ENCODE data around the gene XRCC4.
A peak's percentile ranks its signal among the peaks of the same experiment; 100 is the strongest.

The XRCC4 gene

GRCh38 chr5:83388608-83389007, 311.3 kb downstream of the XRCC4 start:
- Histone ChIP-seq H3K56ac (ENCODE audit: low read length) (no peak overlapping the region), H3K18ac (ENCODE audit: low read length) (no peak overlapping the region), H4K8ac (ENCODE audit: low read depth, low read length) (no peak overlapping the region), H2BK5ac (ENCODE audit: low read length) (no peak overlapping the region), H3K4me2 (ENCODE audit: low read length) (no peak overlapping the region), H4K5ac (ENCODE audit: low read length) (peak overlapping the region; percentile 64), H3K23ac (ENCODE audit: low read length) (no peak overlapping the region), H3K4me3 (ENCODE audit: low read length) (no peak overlapping the region), H2BK120ac (ENCODE audit: low read depth, low read length) (no peak overlapping the region), H2AK5ac (ENCODE audit: low read length) (no peak overlapping the region), H3K4ac (ENCODE audit: low read depth, low read length) (no peak overlapping the region), H3K27ac (ENCODE audit: low read depth, low read length) (no peak overlapping the region), H3K79me2 (ENCODE audit: control insufficient read depth, insufficient read depth, low read length) (no peaks in the 10 kb centered on the region), H2BK15ac (replicated peaks; ENCODE audit: low read depth) (no peak overlapping the region), H3K9ac (ENCODE audit: low read length) (no peak overlapping the region), H3K36me3 (ENCODE audit: control insufficient read depth, insufficient read depth, low read length) (no peaks in the 10 kb centered on the region), H3K27me3 (ENCODE audit: insufficient read depth, low read length, poor library complexity) (no peaks in the 10 kb centered on the region), H3K4me1 (ENCODE audit: control insufficient read depth, low read depth, low read length) (no peaks in the 10 kb centered on the region), H3K79me1 (ENCODE audit: low read length) (no peaks in the 10 kb centered on the region)
- no peak for DNase-seq

- H4K5ac ChIP-seq (ENCODE audit: low read length) = no peak overlapping the region
- no peaks in the 10 kb centered on the region for H3K36me3 ChIP-seq (ENCODE audit: control insufficient read depth, insufficient read depth, low read length)
- no peak overlapping the region for H3K4me2 ChIP-seq (ENCODE audit: low read length)
- no peak overlapping the region for H3K56ac ChIP-seq (ENCODE audit: low read length)
- H3K27ac ChIP-seq (ENCODE audit: low read depth, low read length) = no peak overlapping the region
- no peak overlapping the region for H2AK5ac ChIP-seq (ENCODE audit: low read length)
- no peak overlapping the region for H3K4ac ChIP-seq (ENCODE audit: low read depth, low read length)
- no peaks in the 10 kb centered on the region for H3K27me3 ChIP-seq (ENCODE audit: insufficient read depth, low read length, poor library complexity)
- DNase-seq = no peak
- H4K8ac ChIP-seq (ENCODE audit: low read depth, low read length) = no peak overlapping the region
- H3K79me1 ChIP-seq (ENCODE audit: low read length) = no peaks in the 10 kb centered on the region
- no peaks in the 10 kb centered on the region for H3K4me1 ChIP-seq (ENCODE audit: control insufficient read depth, low read depth, low read length)
- no peak overlapping the region for H3K18ac ChIP-seq (ENCODE audit: low read length)
- no peak overlapping the region for H2BK5ac ChIP-seq (ENCODE audit: low read length)
- no peak overlapping the region for H3K23ac ChIP-seq (ENCODE audit: low read length)
- WGBS (ENCODE audit: extremely low coverage, insufficient coverage, low lambda C conversion rate) = no CpG with 5 or more reads among the region's 9 CpGs
- no peak overlapping the region for H2BK120ac ChIP-seq (ENCODE audit: low read depth, low read length)
- no peak overlapping the region for H3K9ac ChIP-seq (ENCODE audit: low read length)
- no peaks in the 10 kb centered on the region for H3K79me2 ChIP-seq (ENCODE audit: control insufficient read depth, insufficient read depth, low read length)
- no peak overlapping the region for H3K4me3 ChIP-seq (ENCODE audit: low read length)
- no peak overlapping the region for H2BK15ac ChIP-seq (replicated peaks; ENCODE audit: low read depth)
These were observed 315.6 kb downstream of the XRCC4 start for GRCh38 chr5:83392766-83393503.

- no peak for DNase-seq
- no peak overlapping the region for H4K5ac ChIP-seq (ENCODE audit: low read length)
- H3K79me1 ChIP-seq (ENCODE audit: low read length) = no peaks in the 10 kb centered on the region
- H3K4ac ChIP-seq (ENCODE audit: low read depth, low read length) = no peak overlapping the region
- no CpG with 5 or more reads among the region's 1 CpG for WGBS (ENCODE audit: extremely low coverage, insufficient coverage, low lambda C conversion rate)
- H3K27me3 ChIP-seq (ENCODE audit: insufficient read depth, low read length, poor library complexity) = no peaks in the 10 kb centered on the region
- no peak overlapping the region for H2BK120ac ChIP-seq (ENCODE audit: low read depth, low read length)
- no peak overlapping the region for H3K27ac ChIP-seq (ENCODE audit: low read depth, low read length)
- no peak overlapping the region for H2AK5ac ChIP-seq (ENCODE audit: low read length)
- H3K79me2 ChIP-seq (ENCODE audit: control insufficient read depth, insufficient read depth, low read length) = no peaks in the 10 kb centered on the region
- H3K4me1 ChIP-seq (ENCODE audit: control insufficient read depth, low read depth, low read length) = no peaks in the 10 kb centered on the region
- H4K8ac ChIP-seq (ENCODE audit: low read depth, low read length) = no peak overlapping the region
- H3K4me2 ChIP-seq (ENCODE audit: low read length) = no peak overlapping the region
- no peak overlapping the region for H2BK15ac ChIP-seq (replicated peaks; ENCODE audit: low read depth)
- no peaks in the 10 kb centered on the region for H3K36me3 ChIP-seq (ENCODE audit: control insufficient read depth, insufficient read depth, low read length)
- H3K56ac ChIP-seq (ENCODE audit: low read length) = no peak overlapping the region
- no peak overlapping the region for H2BK5ac ChIP-seq (ENCODE audit: low read length)
- no peak overlapping the region for H3K4me3 ChIP-seq (ENCODE audit: low read length)
- no peak overlapping the region for H3K9ac ChIP-seq (ENCODE audit: low read length)
- H3K23ac ChIP-seq (ENCODE audit: low read length) = no peak overlapping the region
- no peak overlapping the region for H3K18ac ChIP-seq (ENCODE audit: low read length)
These were observed 316.1 kb downstream of the XRCC4 start for GRCh38 chr5:83393504-83393866.

DNA sequence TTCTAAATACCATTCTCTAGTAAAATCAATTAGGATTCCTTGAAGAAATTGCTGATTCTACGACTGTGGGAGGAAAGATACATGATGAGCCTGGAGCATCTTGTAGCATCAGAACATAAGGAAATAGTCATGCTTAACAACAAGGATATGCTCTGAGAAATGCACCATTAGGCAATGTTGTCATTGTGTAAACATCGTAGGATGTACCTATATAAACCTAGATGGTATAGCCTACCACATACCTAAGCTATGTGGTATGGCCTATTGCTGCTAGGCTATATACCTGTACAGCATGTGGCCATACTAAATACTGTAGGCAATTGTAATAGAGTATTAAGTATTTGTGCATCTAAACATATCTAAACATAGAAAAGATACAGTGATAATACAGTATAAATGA, 316.8 kb downstream of the XRCC4 start:
- no peak overlapping the region for H2AK5ac ChIP-seq (ENCODE audit: low read length)
- H4K8ac ChIP-seq (ENCODE audit: low read depth, low read length) = no peak overlapping the region
- no peak for DNase-seq
- H3K4ac ChIP-seq (ENCODE audit: low read depth, low read length) = no peak overlapping the region
- H3K56ac ChIP-seq (ENCODE audit: low read length) = no peak overlapping the region
- no peaks in the 10 kb centered on the region for H3K79me1 ChIP-seq (ENCODE audit: low read length)
- H3K27ac ChIP-seq (ENCODE audit: low read depth, low read length) = no peak overlapping the region
- no peaks in the 10 kb centered on the region for H3K36me3 ChIP-seq (ENCODE audit: control insufficient read depth, insufficient read depth, low read length)
- no peak overlapping the region for H2BK5ac ChIP-seq (ENCODE audit: low read length)
- H3K23ac ChIP-seq (ENCODE audit: low read length) = no peak overlapping the region
- H3K9ac ChIP-seq (ENCODE audit: low read length) = no peak overlapping the region
- no peak overlapping the region for H2BK120ac ChIP-seq (ENCODE audit: low read depth, low read length)
- H3K4me2 ChIP-seq (ENCODE audit: low read length) = no peak overlapping the region
- no CpG with 5 or more reads among the region's 2 CpGs for WGBS (ENCODE audit: extremely low coverage, insufficient coverage, low lambda C conversion rate)
- no peak overlapping the region for H3K4me3 ChIP-seq (ENCODE audit: low read length)
- no peak overlapping the region for H2BK15ac ChIP-seq (replicated peaks; ENCODE audit: low read depth)
- H3K27me3 ChIP-seq (ENCODE audit: insufficient read depth, low read length, poor library complexity) = no peaks in the 10 kb centered on the region
- no peak overlapping the region for H3K18ac ChIP-seq (ENCODE audit: low read length)
- no peak overlapping the region for H4K5ac ChIP-seq (ENCODE audit: low read length)
- no peaks in the 10 kb centered on the region for H3K79me2 ChIP-seq (ENCODE audit: control insufficient read depth, insufficient read depth, low read length)
- no peaks in the 10 kb centered on the region for H3K4me1 ChIP-seq (ENCODE audit: control insufficient read depth, low read depth, low read length)

DNA sequence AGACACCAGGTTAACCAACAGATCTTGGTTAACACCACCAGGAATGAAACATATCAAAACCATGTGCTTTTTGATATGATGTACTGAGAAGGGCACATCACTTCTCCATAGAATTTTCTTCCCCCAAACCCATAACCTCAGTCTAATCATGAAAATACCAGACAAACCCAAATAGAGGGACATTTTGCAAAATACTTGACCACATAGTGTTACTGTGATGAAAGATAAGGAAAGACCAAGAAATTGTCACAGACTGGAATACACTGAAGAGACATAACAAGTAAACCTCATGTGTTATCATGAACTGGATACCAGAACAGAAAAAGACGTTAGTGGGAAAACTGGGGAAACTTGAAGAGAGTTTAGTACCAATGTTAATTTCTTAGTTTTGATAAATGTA, 319.3 kb downstream of the XRCC4 start:
- H3K79me1 ChIP-seq (ENCODE audit: low read length) = no peaks in the 10 kb centered on the region
- H3K27me3 ChIP-seq (ENCODE audit: insufficient read depth, low read length, poor library complexity) = no peaks in the 10 kb centered on the region
- WGBS (ENCODE audit: extremely low coverage, insufficient coverage, low lambda C conversion rate) = no CpG with 5 or more reads among the region's 1 CpG
- H2BK5ac ChIP-seq (ENCODE audit: low read length) = no peak overlapping the region
- no peak overlapping the region for H3K27ac ChIP-seq (ENCODE audit: low read depth, low read length)
- no peak overlapping the region for H3K23ac ChIP-seq (ENCODE audit: low read length)
- no peak overlapping the region for H2BK15ac ChIP-seq (replicated peaks; ENCODE audit: low read depth)
- H4K8ac ChIP-seq (ENCODE audit: low read depth, low read length) = no peak overlapping the region
- H2BK120ac ChIP-seq (ENCODE audit: low read depth, low read length) = no peak overlapping the region
- H3K79me2 ChIP-seq (ENCODE audit: control insufficient read depth, insufficient read depth, low read length) = no peaks in the 10 kb centered on the region
- no peaks in the 10 kb centered on the region for H3K4me1 ChIP-seq (ENCODE audit: control insufficient read depth, low read depth, low read length)
- H3K4me2 ChIP-seq (ENCODE audit: low read length) = no peak overlapping the region
- DNase-seq = no peak
- no peak overlapping the region for H3K56ac ChIP-seq (ENCODE audit: low read length)
- H3K4ac ChIP-seq (ENCODE audit: low read depth, low read length) = no peak overlapping the region
- no peak overlapping the region for H4K5ac ChIP-seq (ENCODE audit: low read length)
- H3K9ac ChIP-seq (ENCODE audit: low read length) = no peak overlapping the region
- H3K4me3 ChIP-seq (ENCODE audit: low read length) = no peak overlapping the region
- H3K36me3 ChIP-seq (ENCODE audit: control insufficient read depth, insufficient read depth, low read length) = no peaks in the 10 kb centered on the region
- no peak overlapping the region for H2AK5ac ChIP-seq (ENCODE audit: low read length)
- no peak overlapping the region for H3K18ac ChIP-seq (ENCODE audit: low read length)

DNA sequence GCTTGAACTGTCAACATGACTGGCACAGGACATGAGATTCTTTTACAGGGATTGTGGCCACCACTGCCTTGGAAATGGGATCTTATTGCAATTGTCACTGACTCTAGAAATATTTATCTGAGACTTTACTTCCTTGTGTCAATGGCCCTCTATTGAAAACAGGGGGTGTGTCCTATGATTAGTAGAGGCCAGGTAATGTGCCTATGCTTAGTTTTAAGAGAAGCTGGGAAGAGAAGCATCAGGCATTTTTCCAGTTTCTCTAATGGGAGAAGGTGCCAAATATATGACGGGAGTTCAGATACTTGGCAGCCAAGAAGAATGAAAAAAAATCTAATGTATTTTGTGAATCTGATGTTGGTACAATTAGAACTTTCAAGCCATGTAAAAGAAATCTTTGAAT, 320.3 kb downstream of the XRCC4 start:
- Histone ChIP-seq H2BK120ac (ENCODE audit: low read depth, low read length) (no peak overlapping the region), H3K9ac (ENCODE audit: low read length) (no peak overlapping the region)

More for the DNA sequence above, 320.3 kb downstream of the XRCC4 start:
- Histone ChIP-seq H2AK5ac (ENCODE audit: low read length) (no peak overlapping the region), H3K56ac (ENCODE audit: low read length) (no peak overlapping the region), H3K79me1 (ENCODE audit: low read length) (no peaks in the 10 kb centered on the region), H3K27me3 (ENCODE audit: insufficient read depth, low read length, poor library complexity) (no peaks in the 10 kb centered on the region), H4K8ac (ENCODE audit: low read depth, low read length) (no peak overlapping the region), H2BK15ac (replicated peaks; ENCODE audit: low read depth) (no peak overlapping the region), H2BK5ac (ENCODE audit: low read length) (no peak overlapping the region), H3K18ac (ENCODE audit: low read length) (no peak overlapping the region), H3K4me2 (ENCODE audit: low read length) (no peak overlapping the region), H3K27ac (ENCODE audit: low read depth, low read length) (no peak overlapping the region), H3K4ac (ENCODE audit: low read depth, low read length) (no peak overlapping the region), H3K4me1 (ENCODE audit: control insufficient read depth, low read depth, low read length) (no peaks in the 10 kb centered on the region), H3K4me3 (ENCODE audit: low read length) (no peak overlapping the region), H3K36me3 (ENCODE audit: control insufficient read depth, insufficient read depth, low read length) (no peaks in the 10 kb centered on the region), H4K5ac (ENCODE audit: low read length) (no peak overlapping the region), H3K23ac (ENCODE audit: low read length) (no peak overlapping the region), H3K79me2 (ENCODE audit: control insufficient read depth, insufficient read depth, low read length) (no peaks in the 10 kb centered on the region)
- no CpG with 5 or more reads among the region's 1 CpG for WGBS (ENCODE audit: extremely low coverage, insufficient coverage, low lambda C conversion rate)
- no peak for DNase-seq
